IPS-18c (cell line): ENCODE data around the gene ZNF547.

ENCODE experiments used
- H3K4me3 ChIP-seq: 2 replicates; pipeline ENCODE4 v1.7.0; 2013; ENCODE audit warnings: low read depth, mild to moderate bottlenecking, low read length, moderate library complexity; ENCODE audit not compliant: insufficient read depth
- H3K9me3 ChIP-seq: one replicate; pipeline ENCODE4 v1.6.1; 2013; ENCODE audit warnings: mild to moderate bottlenecking, low read length, moderate library complexity; ENCODE audit not compliant: control insufficient read depth, insufficient read depth

Gene ZNF547

GRCh38 chr19:57410877-57411671 is 47.7 kb downstream of the ZNF547 start, which contains the start of gene ZNF17:
Gene ZNF17, plus strand, starts transcription at chr19:57411161. Its CDS starts 2,455 bp downstream, at chr19:57413616.
- H3K9me3 ChIP-seq = no peaks in the 10 kb centered on the region
- H3K4me3 ChIP-seq = peak within 1 kb of the TSS; percentile 73

- H3K9me3 ChIP-seq = no peaks in the 10 kb centered on the region
- no peak overlapping the region for H3K4me3 ChIP-seq
These were observed 56.1 kb downstream of the ZNF547 start for GRCh38 chr19:57419439-57419838.

GRCh38 chr19:57421037-57421436 is 57.7 kb downstream of the ZNF547 start:
- no peak overlapping the region for H3K4me3 ChIP-seq
- no peaks in the 10 kb centered on the region for H3K9me3 ChIP-seq
